Natural killer cell treated with Interleukin-12 subunit alpha and Interleukin-12 subunit beta and Interleukin-15 and Interleukin-18, amount 100 ng/mL, for 72 hours (primary cell): Measurements from ENCODE around the gene SLC5A10. TPM values are rescaled to one million over a fixed set of nuclear protein-coding genes. Genes with fewer than 3 reads are reported as not detected.
A peak's percentile ranks its signal among the peaks of the same experiment; 100 is the strongest.

Experiments
- ATAC-seq, 2 donors: fragments of 150-1000 bp; cut with Tn5 transposase in 1 of 2; sonication (Bioruptor Pico), chemical (Tn5 transposase) in 1 of 2; 2 replicates each; pipeline ENCODE4 v1.10.0; 2021
- DNase-seq: peaks from one replicate; pipeline ENCODE4 v3.0.0; 2022; ENCODE audit warnings: low spot score
- H3K27ac Mint-ChIP-seq, 2 donors: 1 replicate in 1 of 2; 2 replicates in 1 of 2; pipeline ENCODE4 v1.8.0; 2022; ENCODE audit warnings: mixed read lengths in 2 of 2, mild to moderate bottlenecking in 1 of 2, moderate library complexity in 1 of 2
- H3K27me3 Mint-ChIP-seq, 2 donors: 1 replicate in 1 of 2; 2 replicates in 1 of 2; pipeline ENCODE4 v1.8.0; 2022; ENCODE audit warnings: mixed read lengths in 2 of 2
- H3K36me3 Mint-ChIP-seq: one replicate; pipeline ENCODE4 v1.8.0; 2022; ENCODE audit warnings: mixed read lengths
- H3K4me1 Mint-ChIP-seq, 2 donors: 1 replicate in 1 of 2; 2 replicates in 1 of 2; pipeline ENCODE4 v1.8.0; 2022; ENCODE audit warnings: low read depth in 2 of 2, mixed read lengths in 2 of 2, mild to moderate bottlenecking in 1 of 2
- H3K4me3 Mint-ChIP-seq: one replicate; pipeline ENCODE4 v1.8.0; 2022; ENCODE audit warnings: mixed read lengths
- H3K9me3 Mint-ChIP-seq: 2 replicates; pipeline ENCODE4 v1.8.0; 2022; ENCODE audit warnings: mixed read lengths
- total RNA-seq, 2 donors: library from RNA; stranded (reverse); gene quantifications; one replicate each; pipeline ENCODE4 v1.2.3, GENCODE V29; 2022

Gene SLC5A10
- total RNA-seq, 2 donors from 2014 or later, result not detected

DNA sequence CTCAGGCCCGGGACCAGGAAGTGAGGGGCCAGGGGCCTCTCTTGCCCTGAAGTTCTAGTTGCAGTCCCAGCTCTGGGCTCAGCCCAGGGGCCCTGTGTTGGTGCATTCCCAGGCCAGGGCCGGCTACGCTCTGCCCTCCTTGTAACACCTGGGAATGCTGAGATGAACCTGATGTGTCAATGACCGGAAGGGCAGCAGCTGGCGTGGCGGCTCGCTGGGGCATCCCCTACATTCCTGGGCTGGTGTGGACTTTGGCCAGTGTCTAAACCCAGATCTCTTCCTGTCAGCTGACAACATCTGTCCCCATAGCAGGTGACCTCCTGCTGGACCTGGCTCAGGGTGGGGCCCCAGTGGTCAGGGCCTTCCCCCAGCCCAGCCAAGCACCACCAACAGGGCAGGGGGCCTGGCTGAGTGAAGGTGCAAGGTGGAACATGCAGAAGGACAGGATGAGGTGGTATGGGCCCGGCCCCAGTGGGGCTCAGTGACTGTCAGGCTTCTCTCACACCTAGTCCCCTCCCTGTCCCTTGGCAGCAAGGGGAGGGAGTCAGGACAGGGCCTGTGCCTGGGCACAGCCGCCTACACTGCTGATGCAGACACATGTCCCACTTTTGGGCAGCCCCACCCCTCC is 36.7 kb downstream of the SLC5A10 start:
- no peak for ATAC-seq
- no peak for DNase-seq
- Mint-ChIP-seq H3K4me3 (no peak overlapping the region), H3K9me3 (no peaks in the 10 kb centered on the region), H3K4me1 (peaks cover 13 to 15% of the 10 kb centered on the region in 2 donors), H3K27me3 (no peaks in the 10 kb centered on the region), H3K27ac (no peak overlapping the region), H3K36me3 (no peaks in the 10 kb centered on the region)

GRCh38 chr17:18990331-18990730 is 38.4 kb downstream of the SLC5A10 start:
- H3K27me3 Mint-ChIP-seq, result peaks cover 0 to 4% of the 10 kb centered on the region in 2 donors
- H3K27ac Mint-ChIP-seq, result peak overlapping the region in 1 of 2 donors; percentile 15
- no peak for DNase-seq
- H3K36me3 Mint-ChIP-seq, result peaks cover 6% of the 10 kb centered on the region
- no peak for ATAC-seq
- H3K4me3 Mint-ChIP-seq, result no peak overlapping the region
- no peaks in the 10 kb centered on the region for H3K9me3 Mint-ChIP-seq
- H3K4me1 Mint-ChIP-seq, result peaks cover 18 to 20% of the 10 kb centered on the region in 2 donors

GRCh38 chr17:18991531-18992315 is 39.8 kb downstream of the SLC5A10 start:
- H3K4me1 Mint-ChIP-seq, result peaks cover 18 to 20% of the 10 kb centered on the region in 2 donors
- DNase-seq (no peak), ATAC-seq (no peak)
- no peak overlapping the region for H3K4me3 Mint-ChIP-seq
- peaks cover 13% of the 10 kb centered on the region for H3K36me3 Mint-ChIP-seq
- no peaks in the 10 kb centered on the region for H3K9me3 Mint-ChIP-seq
- peaks cover 0 to 4% of the 10 kb centered on the region in 2 donors for H3K27me3 Mint-ChIP-seq
- H3K27ac Mint-ChIP-seq, result no peak overlapping the region

GRCh38 chr17:18992454-18993130 is 40.6 kb downstream of the SLC5A10 start:
- DNase-seq, result no peak
- H3K4me1 Mint-ChIP-seq, result peaks cover 18 to 20% of the 10 kb centered on the region in 2 donors
- H3K9me3 Mint-ChIP-seq, result no peaks in the 10 kb centered on the region
- H3K4me3 Mint-ChIP-seq, result peak overlapping the region; percentile 69
- peaks cover 13% of the 10 kb centered on the region for H3K36me3 Mint-ChIP-seq
- ATAC-seq, result peak; percentile 40 to 62
- H3K27me3 Mint-ChIP-seq, result peaks cover 0 to 4% of the 10 kb centered on the region in 2 donors
- H3K27ac Mint-ChIP-seq, result no peak overlapping the region

GRCh38 chr17:18993905-18994526 is 42.1 kb downstream of the SLC5A10 start:
- peaks cover 18 to 20% of the 10 kb centered on the region in 2 donors for H3K4me1 Mint-ChIP-seq
- H3K27ac Mint-ChIP-seq, result no peak overlapping the region
- no peak for DNase-seq
- peaks cover 0 to 4% of the 10 kb centered on the region in 2 donors for H3K27me3 Mint-ChIP-seq
- ATAC-seq, result no peak
- H3K9me3 Mint-ChIP-seq, result no peaks in the 10 kb centered on the region
- H3K36me3 Mint-ChIP-seq, result peaks cover 13% of the 10 kb centered on the region
- H3K4me3 Mint-ChIP-seq, result peak overlapping the region; percentile 69

DNA sequence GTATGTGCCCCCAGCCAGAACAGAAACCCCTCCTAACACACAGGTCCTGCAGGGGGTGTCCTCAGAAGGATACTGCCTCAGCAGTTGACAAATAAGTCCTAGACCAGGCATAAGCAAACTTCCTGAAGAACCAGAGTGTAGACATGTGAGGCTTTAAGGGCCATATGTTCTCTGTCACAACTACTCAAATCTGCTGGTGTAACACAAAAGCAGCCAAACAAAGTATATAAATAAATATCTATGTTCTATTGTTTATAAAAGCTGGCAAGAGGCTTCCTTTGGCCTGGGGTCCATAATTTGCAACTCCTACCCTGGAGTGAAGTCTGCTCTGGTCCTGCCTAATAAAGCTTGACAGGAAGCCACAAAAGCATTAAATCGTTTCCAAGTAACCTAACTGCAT is 42.7 kb downstream of the SLC5A10 start:
- Mint-ChIP-seq H3K27ac (no peak overlapping the region), H3K9me3 (no peaks in the 10 kb centered on the region), H3K27me3 (peaks cover 0 to 4% of the 10 kb centered on the region in 2 donors), H3K36me3 (peaks cover 13% of the 10 kb centered on the region), H3K4me3 (no peak overlapping the region), H3K4me1 (peaks cover 18 to 20% of the 10 kb centered on the region in 2 donors)
- DNase-seq (no peak), ATAC-seq (no peak)

- H3K36me3 Mint-ChIP-seq, result peaks cover 13% of the 10 kb centered on the region
- no peak for DNase-seq
- peaks cover 0 to 4% of the 10 kb centered on the region in 2 donors for H3K27me3 Mint-ChIP-seq
- no peak overlapping the region for H3K4me3 Mint-ChIP-seq
- H3K4me1 Mint-ChIP-seq, result peaks cover 18 to 20% of the 10 kb centered on the region in 2 donors
- no peak for ATAC-seq
- H3K27ac Mint-ChIP-seq, result no peak overlapping the region
- H3K9me3 Mint-ChIP-seq, result no peaks in the 10 kb centered on the region
Observed at GRCh38 chr17:18995220-18995619, 43.3 kb downstream of the SLC5A10 start.

DNA sequence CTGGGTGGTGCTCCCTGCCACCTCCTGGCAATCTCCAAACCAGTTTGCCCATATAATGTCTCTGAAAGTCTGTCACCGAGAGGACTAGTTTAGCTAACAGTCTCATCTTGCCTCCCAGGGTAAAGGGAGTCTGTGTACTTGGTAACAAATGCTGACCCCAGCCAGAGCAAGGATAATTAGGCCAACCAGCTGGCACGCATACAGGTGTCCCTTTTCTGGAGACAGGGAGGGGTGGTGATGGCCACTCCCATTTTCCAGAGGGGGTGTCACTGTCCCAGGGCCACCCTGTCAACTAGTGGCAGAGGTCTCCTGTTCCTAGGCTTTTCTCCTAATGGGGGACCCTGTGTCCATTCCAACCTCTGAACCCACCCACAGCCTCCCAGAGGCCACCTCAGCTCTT is 44.5 kb downstream of the SLC5A10 start:
- no peaks in the 10 kb centered on the region for H3K9me3 Mint-ChIP-seq
- DNase-seq (no peak), ATAC-seq (no peak)
- no peak overlapping the region for H3K4me3 Mint-ChIP-seq
- no peak overlapping the region for H3K27ac Mint-ChIP-seq
- peaks cover 13% of the 10 kb centered on the region for H3K36me3 Mint-ChIP-seq
- H3K27me3 Mint-ChIP-seq, result peaks cover 0 to 4% of the 10 kb centered on the region in 2 donors
- peaks cover 18 to 20% of the 10 kb centered on the region in 2 donors for H3K4me1 Mint-ChIP-seq

DNA sequence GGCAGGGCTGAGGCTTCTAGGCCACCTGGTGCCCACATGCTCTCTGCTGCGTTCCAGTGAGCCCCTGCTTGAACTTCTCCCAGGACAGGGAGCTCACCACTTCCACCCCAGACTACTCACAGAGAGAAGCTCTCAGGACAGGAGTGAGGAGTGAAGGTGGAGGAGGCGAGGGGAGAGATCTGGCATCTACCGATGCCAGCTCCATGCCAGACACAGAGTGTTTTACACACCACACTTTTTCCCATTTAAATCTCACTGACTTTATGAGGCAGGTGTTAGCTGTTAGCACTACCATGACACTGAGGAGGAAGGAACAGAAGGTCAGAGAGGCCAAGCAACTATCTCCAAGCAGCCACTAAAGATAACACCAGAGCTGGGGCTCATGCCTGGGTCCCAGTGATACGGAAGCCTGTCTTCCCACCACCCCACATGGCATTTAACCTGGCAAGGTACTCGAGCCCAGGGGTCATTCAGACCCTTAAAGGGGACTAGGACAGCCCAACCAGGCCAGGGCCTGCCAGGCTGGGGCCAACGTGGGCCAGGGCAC is 45.8 kb downstream of the SLC5A10 start:
- no peak for ATAC-seq
- Mint-ChIP-seq H3K36me3 (peaks cover 13% of the 10 kb centered on the region), H3K9me3 (no peaks in the 10 kb centered on the region), H3K27me3 (peaks cover 0 to 4% of the 10 kb centered on the region in 2 donors), H3K4me3 (no peak overlapping the region), H3K4me1 (peaks cover 23% of the 10 kb centered on the region in 2 donors), H3K27ac (no peak overlapping the region)
- no peak for DNase-seq

- peaks cover 8% of the 10 kb centered on the region in 2 donors for H3K4me1 Mint-ChIP-seq
- DNase-seq, result no peak
- no peaks in the 10 kb centered on the region for H3K9me3 Mint-ChIP-seq
- H3K27ac Mint-ChIP-seq, result no peak overlapping the region
- no peaks in the 10 kb centered on the region for H3K27me3 Mint-ChIP-seq
- H3K36me3 Mint-ChIP-seq, result peaks cover 13% of the 10 kb centered on the region
- H3K4me3 Mint-ChIP-seq, result no peak overlapping the region
- ATAC-seq, result no peak
Observed at GRCh38 chr17:18999394-18999793, 47.4 kb downstream of the SLC5A10 start.

DNA sequence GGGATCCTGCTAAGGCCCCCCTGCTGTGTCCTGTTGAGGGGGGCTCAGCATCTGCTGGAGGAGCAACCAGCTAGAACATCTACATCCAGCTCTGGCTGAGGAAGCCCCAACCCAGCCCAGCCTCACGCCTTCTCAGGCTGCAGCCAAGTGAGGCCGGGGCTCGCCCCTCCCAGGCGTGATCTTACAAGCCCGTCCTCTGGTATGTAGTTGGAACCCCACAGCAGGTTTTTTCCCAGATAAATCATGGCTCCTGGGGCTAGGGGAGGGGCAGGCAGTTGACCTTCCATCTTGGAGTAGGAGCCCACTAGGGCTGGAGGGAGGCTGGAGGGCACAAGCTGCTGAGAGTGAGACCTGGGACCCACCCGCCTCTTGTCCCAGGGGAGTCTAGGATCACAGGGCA is 47.9 kb downstream of the SLC5A10 start:
- Mint-ChIP-seq H3K9me3 (no peaks in the 10 kb centered on the region), H3K4me1 (peaks cover 8% of the 10 kb centered on the region in 2 donors), H3K36me3 (peaks cover 11% of the 10 kb centered on the region), H3K27me3 (no peaks in the 10 kb centered on the region), H3K4me3 (no peak overlapping the region), H3K27ac (no peak overlapping the region)
- no peak for ATAC-seq
- no peak for DNase-seq

GRCh38 chr17:19000531-19001325 is 48.8 kb downstream of the SLC5A10 start:
- ATAC-seq (no peak), DNase-seq (no peak)
- Mint-ChIP-seq H3K4me1 (peaks cover 8% of the 10 kb centered on the region in 2 donors), H3K36me3 (peaks cover 3% of the 10 kb centered on the region), H3K4me3 (no peak overlapping the region), H3K9me3 (no peaks in the 10 kb centered on the region), H3K27ac (no peak overlapping the region), H3K27me3 (no peaks in the 10 kb centered on the region)
